RWPE1 (cell line): Measurements from ENCODE around the gene S100A12.
"Not testable (repeated sequence)": the region's sequence is repeated elsewhere in the genome, so short reads cannot be mapped to it uniquely, and the experiment has no call there.

ENCODE experiments used
- CTCF ChIA-PET: fragments of 350-600 bp; sonication (Branson Sonifier 250); formaldehyde crosslinking; extraction: SDS; loops from one replicate; lab custom pipeline; 2021; lab: Yijun Ruan, JAX
- POLR2A ChIA-PET: fragments of 400-600 bp; formaldehyde crosslinking; extraction: SDS; loops from one replicate; lab custom pipeline; 2020; ENCODE audit warnings: antibody characterized with exemption; ENCODE audit not compliant: low non-redundant PET; lab: Yijun Ruan, JAX
- DNase-seq: peaks from one replicate; pipeline ENCODE4 v3.0.0; 2012; ENCODE audit warnings: low spot score
- H3K27ac ChIP-seq: fragments of 450-650 bp; 2 replicates; pipeline ENCODE4 v1.5.1; 2017
- CTCF ChIP-seq: fragments of 450-650 bp; conservative IDR thresholded peaks from 2 replicates; pipeline ENCODE4 v1.5.1; 2017; ENCODE audit warnings: low read depth, mild to moderate bottlenecking

The S100A12 gene

GRCh38 chr1:153349363-153350320 is 25.8 kb downstream of the S100A12 start:
- H3K27ac ChIP-seq = no peak overlapping the region
- no peak for TF ChIP-seq CTCF
- ChIA-PET POLR2A (no interaction called here), CTCF (interaction anchor here (0.6 to 1.7 kb wide), 3 partner anchors 145 to 396 kb away, joined by 3 to 8 read pairs (median 3); no protein-coding TSS in a partner anchor)
- no peak for DNase-seq

GRCh38 chr1:153348511-153349362 is 26.7 kb downstream of the S100A12 start, which contains the start of gene PGLYRP4:
Gene PGLYRP4 (minus strand): TSS chr1:153348841. CDS start chr1:153347932, 909 bp downstream.
- CTCF ChIA-PET = interaction anchor here (0.6 to 1.7 kb wide), 4 partner anchors 27 to 395 kb away, joined by 3 to 8 read pairs (median 3); partner anchors contain the start of gene S100A12

GRCh38 chr1:153347856-153348255 is 27.6 kb downstream of the S100A12 start:
- no peak for TF ChIP-seq CTCF
- no peak for DNase-seq
- ChIA-PET CTCF (interaction anchor here (0.8 to 1.7 kb wide), 2 partner anchors 147 to 163 kb away, joined by 3 to 8 read pairs; no protein-coding TSS in a partner anchor), POLR2A (interaction anchor here (0.9 kb wide), 1 partner anchor 10 kb away, joined by 3 read pairs; the partner anchor contains the start of gene S100A9)
- H3K27ac ChIP-seq = no peak overlapping the region

More at GRCh38 chr1:153348511-153349362, 26.7 kb downstream of the S100A12 start, which contains the start of gene PGLYRP4:
- no peak within 1 kb of the TSS for H3K27ac ChIP-seq
- TF ChIP-seq CTCF = no peak
- no peak for DNase-seq
- POLR2A ChIA-PET = interaction anchor here (0.6 to 0.9 kb wide), 2 partner anchors 9 to 214 kb away, joined by 3 to 5 read pairs; partner anchors contain the start of gene S100A9

- POLR2A ChIA-PET, H3K27ac ChIP-seq, DNase-seq, CTCF ChIA-PET: not testable (repeated sequence)
Observed at GRCh38 chr1:153347049-153347448, 28.4 kb downstream of the S100A12 start.

GRCh38 chr1:153346077-153346723 is 29.2 kb downstream of the S100A12 start:
- H3K27ac ChIP-seq = no peak overlapping the region
- ChIA-PET CTCF (interaction anchor here (0.9 kb wide), 1 partner anchor 57 kb away, joined by 5 read pairs; no protein-coding TSS in a partner anchor), POLR2A (no interaction called here)
- no peak for DNase-seq
- no peak for TF ChIP-seq CTCF

- no peak for TF ChIP-seq CTCF
- CTCF ChIA-PET = interaction anchor here (0.9 kb wide), 1 partner anchor 57 kb away, joined by 5 read pairs; no protein-coding TSS in a partner anchor
- DNase-seq = no peak
- POLR2A ChIA-PET = no interaction called here
- H3K27ac ChIP-seq = no peak overlapping the region
Observed at GRCh38 chr1:153345187-153346076, 30.0 kb downstream of the S100A12 start.
